Esophagus squamous epithelium (tissue), 4 donors: Measurements from ENCODE around the gene RALB.

Source experiments
- POLR2A ChIP-seq, 4 donors: fragments of 450-650 bp; IDR thresholded peaks; one replicate each; pipeline ENCODE4 v1.6.1; 2017; ENCODE audit warnings: antibody characterized with exemption in 4 of 4, mild to moderate bottlenecking in 4 of 4, moderate library complexity in 3 of 4
- TF ChIP-seq, protein P1 (sequence below), 6 experiments: fragments of 450-650 bp in 4 of 6; fragments of 200-600 bp in 2 of 6; sonication (generic) in 2 of 6; IDR thresholded peaks; one replicate each; pipeline ENCODE4 v1.5.1; 2016 to 2019; ENCODE audit warnings: antibody characterized with exemption in 6 of 6, mild to moderate bottlenecking in 4 of 6, moderate library complexity in 4 of 6

DNA sequence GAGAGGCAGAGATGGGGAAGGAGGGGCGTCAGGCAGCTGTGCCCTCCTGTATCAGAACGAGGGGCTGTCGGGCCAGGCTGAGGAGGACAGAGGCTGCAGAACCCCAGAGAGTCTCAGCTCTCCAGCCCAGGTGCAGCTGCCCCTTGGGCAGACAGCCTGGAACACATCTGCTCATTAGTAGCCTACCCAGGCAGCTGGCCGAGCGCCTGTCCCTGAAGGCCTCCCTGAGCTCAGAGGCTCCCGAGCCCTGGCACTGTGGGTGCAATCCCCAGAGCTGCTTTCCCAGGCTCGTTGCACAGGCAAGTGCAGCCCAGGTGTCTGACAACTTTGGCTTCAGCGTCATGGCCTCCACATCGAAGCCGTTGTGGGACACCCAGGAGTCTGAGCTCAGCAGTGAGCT, 16.3 kb upstream of the RALB start:
- TF ChIP-seq, protein P1, sequence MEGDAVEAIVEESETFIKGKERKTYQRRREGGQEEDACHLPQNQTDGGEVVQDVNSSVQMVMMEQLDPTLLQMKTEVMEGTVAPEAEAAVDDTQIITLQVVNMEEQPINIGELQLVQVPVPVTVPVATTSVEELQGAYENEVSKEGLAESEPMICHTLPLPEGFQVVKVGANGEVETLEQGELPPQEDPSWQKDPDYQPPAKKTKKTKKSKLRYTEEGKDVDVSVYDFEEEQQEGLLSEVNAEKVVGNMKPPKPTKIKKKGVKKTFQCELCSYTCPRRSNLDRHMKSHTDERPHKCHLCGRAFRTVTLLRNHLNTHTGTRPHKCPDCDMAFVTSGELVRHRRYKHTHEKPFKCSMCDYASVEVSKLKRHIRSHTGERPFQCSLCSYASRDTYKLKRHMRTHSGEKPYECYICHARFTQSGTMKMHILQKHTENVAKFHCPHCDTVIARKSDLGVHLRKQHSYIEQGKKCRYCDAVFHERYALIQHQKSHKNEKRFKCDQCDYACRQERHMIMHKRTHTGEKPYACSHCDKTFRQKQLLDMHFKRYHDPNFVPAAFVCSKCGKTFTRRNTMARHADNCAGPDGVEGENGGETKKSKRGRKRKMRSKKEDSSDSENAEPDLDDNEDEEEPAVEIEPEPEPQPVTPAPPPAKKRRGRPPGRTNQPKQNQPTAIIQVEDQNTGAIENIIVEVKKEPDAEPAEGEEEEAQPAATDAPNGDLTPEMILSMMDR (IDR thresholded peaks at IDR 0.05), result no peak
- no peak for TF ChIP-seq POLR2A (IDR thresholded peaks at IDR 0.05)
